H1 (cell line): ENCODE results near the gene THOC7. TPM values are rescaled to one million over a fixed set of nuclear protein-coding genes. Genes with fewer than 3 reads are reported as not detected.

Source experiments
- CTCF ChIA-PET: fragments of 300-600 bp; sonication (Branson Sonifier 250); formaldehyde crosslinking; loops from one replicate; lab custom pipeline; 2021; ENCODE audit not compliant: partially characterized antibody; lab: Charles Lee
- POLR2A ChIA-PET: fragments of 300-600 bp; sonication (Branson Sonifier 250); formaldehyde crosslinking; loops from one replicate; lab custom pipeline; 2021; ENCODE audit warnings: inconsistent platforms; ENCODE audit not compliant: partially characterized antibody; lab: Charles Lee
- DNase-seq, 2 experiments: peaks; one replicate each; pipeline versions ENCODE4 v3.0.0 to v3.0.0-alpha.2; 2010 to 2022; ENCODE audit warnings: low spot score in 2 of 2, low read depth in 1 of 2, mixed read lengths in 1 of 2
- FAIRE-seq: peaks from 2 replicates; lab custom pipeline; 2011; peaks lifted over from hg19 to GRCh38; lab: Jason Lieb, UNC
- H2AFZ ChIP-seq: 2 replicates; pipeline ENCODE4 v1.8.1; 2012; ENCODE audit warnings: low read length, inconsistent platforms
- H2AK5ac ChIP-seq: 2 replicates; pipeline ENCODE4 v1.6.1; 2013; ENCODE audit warnings: low read depth, low read length
- H2BK120ac ChIP-seq: replicated peaks from 2 replicates; pipeline ENCODE3; 2013; ENCODE audit warnings: low read depth, low read length, inconsistent platforms
- H2BK12ac ChIP-seq: 2 replicates; pipeline ENCODE4 v1.6.1; 2013; ENCODE audit warnings: low read depth, low read length
- H2BK15ac ChIP-seq: 2 replicates; pipeline ENCODE4 v1.6.1; 2013; ENCODE audit warnings: low read length
- H2BK20ac ChIP-seq: 2 replicates; pipeline ENCODE4 v1.6.1; 2013; ENCODE audit warnings: low read length
- H2BK5ac ChIP-seq: 2 replicates; pipeline ENCODE4 v1.6.1; 2013; ENCODE audit warnings: low read depth, low read length
- H3K14ac ChIP-seq: 2 replicates; pipeline ENCODE4 v1.6.1; 2013; ENCODE audit warnings: inconsistent platforms; ENCODE audit not compliant: insufficient read length
- H3K18ac ChIP-seq: 2 replicates; pipeline ENCODE4 v1.6.1; 2013; ENCODE audit warnings: low read length; ENCODE audit errors: extremely low read depth
- H3K23ac ChIP-seq: 2 replicates; pipeline ENCODE4 v1.6.1; 2013; ENCODE audit warnings: inconsistent platforms; ENCODE audit not compliant: insufficient read length
- H3K23me2 ChIP-seq: 2 replicates; pipeline ENCODE4 v1.6.1; 2013; ENCODE audit warnings: low read depth, low read length
- H3K27ac ChIP-seq: 2 replicates; pipeline ENCODE4 v1.6.1; 2011; ENCODE audit warnings: low read depth, low read length, inconsistent platforms
- H3K27me3 ChIP-seq, 4 experiments: replicated peaks in 1 of 4; 1 replicate in 1 of 4; 2 replicates in 3 of 4; pipeline versions ENCODE4 v1.6.1 to v1.8.1; 2011 to 2013; ENCODE audit warnings: low read length in 3 of 4, mild to moderate bottlenecking in 3 of 4, inconsistent platforms in 2 of 4, mixed read lengths in 2 of 4, moderate library complexity in 1 of 4; ENCODE audit not compliant: control insufficient read depth in 3 of 4, insufficient read depth in 3 of 4; ENCODE audit errors: extremely low read depth in 1 of 4
- H3K36me3 ChIP-seq, 4 experiments: 2 replicates each; pipeline versions ENCODE4 v1.6.1 to v1.8.1; 2011 to 2013; ENCODE audit warnings: mild to moderate bottlenecking in 4 of 4, low read length in 3 of 4, moderate library complexity in 2 of 4, control low read depth in 1 of 4, inconsistent platforms in 1 of 4; ENCODE audit not compliant: insufficient read depth in 4 of 4, control insufficient read depth in 2 of 4
- H3K4ac ChIP-seq: replicated peaks from 2 replicates; pipeline ENCODE3; 2013; ENCODE audit warnings: low read length, low read depth, mixed read lengths, inconsistent platforms; ENCODE audit not compliant: insufficient read length
- H3K4me1 ChIP-seq, 4 experiments: replicated peaks in 1 of 4; 1 replicate in 1 of 4; 2 replicates in 3 of 4; pipeline versions ENCODE4 v1.6.1 to v1.8.1; 2011 to 2013; ENCODE audit warnings: low read length in 3 of 4, inconsistent platforms in 2 of 4, mixed read lengths in 1 of 4; ENCODE audit not compliant: insufficient read depth in 4 of 4, control insufficient read depth in 3 of 4
- H3K4me2 ChIP-seq, 2 experiments: 2 replicates each; pipeline versions ENCODE4 v1.6.1 to v1.8.1; 2011 to 2013; ENCODE audit warnings: low read depth in 2 of 2, low read length in 2 of 2, control low read depth in 1 of 2, inconsistent platforms in 1 of 2, mild to moderate bottlenecking in 1 of 2; ENCODE audit not compliant: insufficient read depth in 1 of 2
- H3K4me3 ChIP-seq, 4 experiments: fragments of 200-600, 300-600 bp in 1 of 4; sonication (generic), shearing (Covaris generic), sonication (Bioruptor Twin) in 1 of 4; 2 replicates each; pipeline versions ENCODE4 v1.5.1 to v1.8.1; 2011 to 2016; ENCODE audit warnings: low read length in 4 of 4, low read depth in 3 of 4, control low read depth in 2 of 4, inconsistent platforms in 2 of 4, mild to moderate bottlenecking in 2 of 4, mixed read lengths in 1 of 4, moderate library complexity in 1 of 4; ENCODE audit not compliant: insufficient read depth in 2 of 4; ENCODE audit errors: extremely low read depth in 1 of 4
- H3K56ac ChIP-seq: replicated peaks from 2 replicates; pipeline ENCODE3; 2013; ENCODE audit warnings: low read depth, mild to moderate bottlenecking, mixed read lengths, low read length, inconsistent platforms; ENCODE audit not compliant: insufficient read length
- H3K79me1 ChIP-seq: 2 replicates; pipeline ENCODE4 v1.6.1; 2013; ENCODE audit warnings: low read depth, low read length, control low read depth
- H3K79me2 ChIP-seq, 2 experiments: 2 replicates each; pipeline versions ENCODE4 v1.6.1 to v1.8.1; 2012 to 2013; ENCODE audit warnings: low read length in 2 of 2, mild to moderate bottlenecking in 2 of 2, inconsistent platforms in 1 of 2; ENCODE audit not compliant: insufficient read depth in 2 of 2, control insufficient read depth in 1 of 2
- H3K9ac ChIP-seq, 4 experiments: replicated peaks in 1 of 4; 1 replicate in 1 of 4; 2 replicates in 3 of 4; pipeline versions ENCODE4 v1.6.1 to v1.8.1; 2011 to 2013; ENCODE audit warnings: low read depth in 3 of 4, low read length in 3 of 4, control low read depth in 2 of 4, mild to moderate bottlenecking in 2 of 4, moderate library complexity in 2 of 4, inconsistent platforms in 1 of 4; ENCODE audit errors: extremely low read depth in 1 of 4
- H3K9me3 ChIP-seq, 2 experiments: 2 replicates each; pipeline versions ENCODE4 v1.6.1 to v1.8.1; 2012 to 2013; ENCODE audit warnings: mild to moderate bottlenecking in 2 of 2, moderate library complexity in 2 of 2, control low read depth in 1 of 2, inconsistent platforms in 1 of 2, low read depth in 1 of 2, low read length in 1 of 2, mixed read lengths in 1 of 2; ENCODE audit not compliant: insufficient read depth in 2 of 2
- H4K20me1 ChIP-seq, 2 experiments: replicated peaks in 1 of 2; 2 replicates each; pipeline versions ENCODE3 to v1.8.1; 2011 to 2013; ENCODE audit warnings: inconsistent platforms in 2 of 2, low read length in 2 of 2, mild to moderate bottlenecking in 1 of 2; ENCODE audit not compliant: insufficient read depth in 2 of 2, control insufficient read depth in 1 of 2
- H4K5ac ChIP-seq: 2 replicates; pipeline ENCODE4 v1.6.1; 2013; ENCODE audit warnings: low read length, low read depth, mixed read lengths, inconsistent platforms; ENCODE audit not compliant: insufficient read length
- H4K8ac ChIP-seq: 2 replicates; pipeline ENCODE4 v1.8.0; 2013; ENCODE audit warnings: mild to moderate bottlenecking, moderate library complexity, low read length, inconsistent platforms; ENCODE audit not compliant: insufficient read depth; ENCODE audit errors: extremely low read depth
- H4K91ac ChIP-seq: replicated peaks from 2 replicates; pipeline ENCODE3; 2013; ENCODE audit warnings: low read length, mixed read lengths, inconsistent platforms; ENCODE audit not compliant: insufficient read length
- BACH1 ChIP-seq: IDR thresholded peaks from 2 replicates; pipeline ENCODE4 v1.6.1; 2012; ENCODE audit warnings: low read length, improper control_type of control experiment
- GTF2F1 ChIP-seq: IDR thresholded peaks from 2 replicates; pipeline ENCODE4 v1.6.1; 2012; ENCODE audit warnings: low read depth, low read length, improper control_type of control experiment, borderline replicate concordance
- HDAC6 ChIP-seq: IDR thresholded peaks from one replicate; pipeline ENCODE4 v1.7.1; 2012; ENCODE audit warnings: low read depth, mild to moderate bottlenecking, inconsistent platforms, low read length, moderate library complexity
- RNF2 ChIP-seq: fragments of 200-900, 300-1000 bp; sonication (generic); IDR thresholded peaks from 2 replicates; pipeline ENCODE4 v1.7.1; 2016; ENCODE audit warnings: borderline replicate concordance, low read depth, mild to moderate bottlenecking, antibody characterized with exemption, low read length; ENCODE audit not compliant: poor library complexity, severe bottlenecking; ENCODE audit errors: missing control alignments
- TAF1 ChIP-seq: IDR thresholded peaks from 2 replicates; pipeline ENCODE4 v1.6.1; 2011; ENCODE audit warnings: mild to moderate bottlenecking, low read depth, low read length
- whole genome bisulfite sequencing, 2 experiments: shearing (Covaris generic) in 1 of 2; methylation state at CpG; one replicate each; pipeline versions ENCODE4 v1.1.6 to v1.1.7; 2013 to 2015; ENCODE audit warnings: low lambda C conversion rate in 2 of 2, mixed read lengths in 2 of 2, inconsistent platforms in 1 of 2, low coverage in 1 of 2, missing lambda C conversion rate in 1 of 2; ENCODE audit not compliant: insufficient replicate concordance in 2 of 2, insufficient coverage in 1 of 2, insufficient read length in 1 of 2; ENCODE audit errors: extremely low coverage in 1 of 2, missing lambda C conversion rate in 1 of 2; 5-methylcytosine and 5-hydroxymethylcytosine counted together
- polyA plus RNA-seq, 7 experiments: library from polyadenylated mRNA; depleted of rRNA in 3 of 7; stranded (reverse) in 5 of 7; unstranded in 2 of 7; fragments of >200 nt in 5 of 7; fragments of 200-250 nt in 2 of 7; gene quantifications; 1 replicate in 5 of 7; 2 replicates in 1 of 7; 4 replicates in 1 of 7; pipeline versions ENCODE4 v1.2.1 to v1.2.3, GENCODE V29; 2011 to 2013; ENCODE audit warnings: missing spikeins in 2 of 7, mixed read lengths in 2 of 7
- total RNA-seq: library from RNA; stranded (reverse); fragmentation: NEBNext Ultra II Directional; extraction: Animal tissue kit (Norgen Biotek cat#: 25700); gene quantifications from 2 replicates; pipeline ENCODE4 v1.2.1, GENCODE V29; 2021

Gene THOC7
- total and polyA plus RNA-seq, 2 of the 8 experiments (the other 6 are each of a cell fraction or from before 2014, with no cell fraction given) = 18.7 to 74.0 TPM

DNA sequence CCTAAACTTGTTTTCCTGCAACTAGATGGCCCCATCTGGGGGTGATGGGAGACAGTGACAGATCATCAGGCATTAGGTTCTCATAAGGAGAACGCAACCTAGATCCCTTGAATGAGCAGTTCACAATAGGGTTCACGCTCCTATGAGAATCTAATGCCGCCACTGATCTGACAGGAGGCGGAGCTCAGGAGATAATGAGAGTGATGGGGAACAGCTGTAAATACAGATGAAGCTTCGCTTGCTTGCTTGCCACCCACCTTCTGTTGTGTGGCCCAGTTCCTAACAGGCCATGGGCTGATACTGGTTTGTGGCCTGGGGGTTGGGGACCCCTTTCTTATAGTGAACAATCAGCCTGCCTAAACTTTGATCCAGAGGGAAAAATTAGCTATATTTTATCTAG, 59.7 kb downstream of the THOC7 start:
- Histone ChIP-seq H3K79me1 (no peaks in the 10 kb centered on the region), H3K23me2 (no peaks in the 10 kb centered on the region), H3K27ac (no peak overlapping the region), H3K4me3 (no peak overlapping the region), H3K23ac (no peak overlapping the region), H2BK12ac (no peak overlapping the region), H4K91ac (no peak overlapping the region), H4K8ac (no peak overlapping the region), H2BK20ac (no peak overlapping the region), H2AK5ac (no peak overlapping the region), H2BK15ac (no peak overlapping the region), H3K4me2 (no peak overlapping the region), H3K36me3 (no peaks in the 10 kb centered on the region; a peak in 1 of 8 replicates), H3K27me3 (peaks cover 0 to 2% (median 0%) of the 10 kb centered on the region in 4 experiments; a peak in 2 of 7 replicates), H2BK5ac (no peak overlapping the region), H3K9ac (no peak overlapping the region), H3K79me2 (no peaks in the 10 kb centered on the region), H4K5ac (no peak overlapping the region), H3K4me1 (no peaks in the 10 kb centered on the region), H3K9me3 (peaks cover 0 to 6% of the 10 kb centered on the region in 2 experiments; a peak in 2 of 4 replicates), H3K56ac (no peak overlapping the region), H4K20me1 (no peaks in the 10 kb centered on the region), H2AFZ (no peak overlapping the region), H3K18ac (no peak overlapping the region), H3K14ac (no peak overlapping the region), H3K4ac (no peak overlapping the region), H2BK120ac (no peak overlapping the region)
- WGBS, 2 experiments = 94% methylated on average over 5 of the region's 5 CpGs; no CpG with 5 or more reads in 1 of the 2 experiments
- FAIRE-seq = no peak
- ChIA-PET CTCF (interaction anchor here (0.8 to 1.8 kb wide), 4 partner anchors 142 to 452 kb away, joined by 3 read pairs; no protein-coding TSS in a partner anchor), POLR2A (no interaction called here)
- no peak for DNase-seq
- TF ChIP-seq HDAC6 (no peak), RNF2 (no peak), GTF2F1 (no peak), TAF1 (no peak), BACH1 (no peak)
